Measurements from ENCODE around the gene IL4I1.
A peak's percentile ranks its signal among the peaks of the same experiment; 100 is the strongest.

The IL4I1 gene

GRCh38 chr19:49879243-49879963, 17.3 kb downstream of the IL4I1 start:
- DNase-seq (ENCODE audit: low read depth): no peak

GRCh38 chr19:49878744-49879070, 18.0 kb downstream of the IL4I1 start:
- DNase-seq (ENCODE audit: low read depth): no peak

GRCh38 chr19:49877879-49878743, 18.6 kb downstream of the IL4I1 start:
- DNase-seq (ENCODE audit: low read depth): peak; percentile 96

- DNase-seq (ENCODE audit: low read depth): peak; percentile 100
Observed at GRCh38 chr19:49877020-49877878, 19.4 kb downstream of the IL4I1 start, which contains the start of the genes AKT1S1 and TBC1D17. AKT1S1 (minus strand) TSS chr19:49877355; CDS start chr19:49873295, 4,060 bp downstream. TBC1D17 (plus strand) TSS chr19:49877702; CDS start chr19:49877724, 22 bp downstream.

GRCh38 chr19:49876422-49877019, 20.2 kb downstream of the IL4I1 start:
- peak; percentile 99 for DNase-seq (ENCODE audit: low read depth)

- DNase-seq (ENCODE audit: low read depth): no peak
Observed at GRCh38 chr19:49875857-49876421, 20.7 kb downstream of the IL4I1 start.

- DNase-seq (ENCODE audit: low read depth): no peak
Observed at GRCh38 chr19:49875177-49875576, 21.5 kb downstream of the IL4I1 start.

- no peak for DNase-seq (ENCODE audit: low read depth)
Observed at GRCh38 chr19:49874503-49875157, 22.1 kb downstream of the IL4I1 start.

- DNase-seq (ENCODE audit: low read depth): no peak
Observed at GRCh38 chr19:49873834-49874233, 22.9 kb downstream of the IL4I1 start.

- no peak for DNase-seq (ENCODE audit: low read depth)
Observed at GRCh38 chr19:49873129-49873521, 23.6 kb downstream of the IL4I1 start.

GRCh38 chr19:49872245-49873128, 24.2 kb downstream of the IL4I1 start:
- no peak for DNase-seq (ENCODE audit: low read depth)

- DNase-seq (ENCODE audit: low read depth): no peak
Observed at GRCh38 chr19:49871349-49871985, 25.2 kb downstream of the IL4I1 start.

- no peak for DNase-seq (ENCODE audit: low read depth)
Observed at GRCh38 chr19:49870309-49870901, 26.3 kb downstream of the IL4I1 start.

GRCh38 chr19:49869484-49870308, 27.0 kb downstream of the IL4I1 start:
- peak; percentile 100 for DNase-seq (ENCODE audit: low read depth)

- DNase-seq (ENCODE audit: low read depth): no peak
Observed at GRCh38 chr19:49869009-49869483, 27.6 kb downstream of the IL4I1 start.

GRCh38 chr19:49866933-49867782, 29.5 kb downstream of the IL4I1 start, which contains the start of gene PNKP:
PNKP (minus strand) TSS chr19:49867576; CDS start chr19:49867204, 372 bp downstream.
- DNase-seq (ENCODE audit: low read depth): peak; percentile 85

GRCh38 chr19:49864890-49865289, 31.8 kb downstream of the IL4I1 start:
- DNase-seq (ENCODE audit: low read depth): no peak
